Stimulated activated CD8-positive, alpha-beta memory T cell treated with anti-CD3 and anti-CD28 coated beads, Interleukin-7, amount 100 ng/mL, for 1 hour (primary cell): Measurements from ENCODE around the gene HVCN1.
"Not testable (repeated sequence)": the region's sequence is repeated elsewhere in the genome, so short reads cannot be mapped to it uniquely, and the experiment has no call there.

Experiments
- DNase-seq, 2 donors: peaks; one replicate each; pipeline ENCODE4 v3.0.0-alpha.2; 2020; ENCODE audit warnings: low read depth in 2 of 2

HVCN1 gene

GRCh38 chr12:110616471-110617115, 72.3 kb downstream of the HVCN1 start:
- no peak for DNase-seq

GRCh38 chr12:110615171-110615570, 73.7 kb downstream of the HVCN1 start:
- no peak for DNase-seq

DNA sequence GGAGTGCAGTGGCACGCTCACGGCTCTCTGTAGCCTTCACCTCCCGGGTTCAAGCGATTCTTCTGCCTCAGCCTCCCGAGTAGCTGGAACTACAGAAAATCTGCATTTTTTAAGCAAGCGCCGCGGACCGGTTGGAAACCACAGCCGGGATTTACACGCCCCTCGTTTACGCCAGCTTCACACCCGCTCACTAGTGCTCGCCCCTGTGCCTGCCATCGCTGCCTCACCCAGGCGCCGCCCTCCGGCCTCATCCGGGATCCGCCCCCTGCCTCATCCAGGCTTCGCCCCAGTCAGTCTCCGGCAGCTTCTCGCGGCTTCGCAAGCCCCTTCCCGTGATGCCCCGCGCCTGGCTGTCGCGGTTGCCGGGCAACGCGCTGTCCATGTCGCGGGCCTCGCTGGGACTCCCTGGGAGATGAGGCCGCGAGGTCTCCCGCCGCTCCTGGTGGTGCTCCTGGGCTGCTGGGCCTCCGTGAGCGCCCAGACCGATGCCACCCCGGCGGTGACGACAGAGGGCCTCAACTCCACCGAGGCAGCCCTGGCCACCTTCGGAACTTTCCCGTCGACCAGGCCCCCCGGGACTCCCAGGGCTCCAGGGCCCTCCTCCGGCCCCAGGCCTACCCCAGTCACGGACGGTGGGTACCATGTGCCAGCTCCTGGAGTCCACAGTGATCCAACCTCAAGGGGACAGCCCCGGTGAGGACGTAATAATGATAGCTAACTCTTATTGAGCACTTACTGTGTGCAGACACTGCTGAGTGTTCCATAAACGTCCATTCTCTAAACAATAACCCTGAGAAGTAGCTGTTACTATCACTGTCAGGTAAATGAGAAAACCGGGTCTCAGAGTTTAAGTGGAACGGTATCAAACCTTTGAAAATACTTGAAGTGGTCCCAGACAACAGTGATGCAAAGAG, 74.9 kb downstream of the HVCN1 start, which contains the start of gene TCTN1:
Gene TCTN1 (plus strand): TSS at position 359 of the 914 bp plus-strand sequence. CDS start 54 bp downstream, at position 413.
- peak; percentile 89 to 92 for DNase-seq

DNA sequence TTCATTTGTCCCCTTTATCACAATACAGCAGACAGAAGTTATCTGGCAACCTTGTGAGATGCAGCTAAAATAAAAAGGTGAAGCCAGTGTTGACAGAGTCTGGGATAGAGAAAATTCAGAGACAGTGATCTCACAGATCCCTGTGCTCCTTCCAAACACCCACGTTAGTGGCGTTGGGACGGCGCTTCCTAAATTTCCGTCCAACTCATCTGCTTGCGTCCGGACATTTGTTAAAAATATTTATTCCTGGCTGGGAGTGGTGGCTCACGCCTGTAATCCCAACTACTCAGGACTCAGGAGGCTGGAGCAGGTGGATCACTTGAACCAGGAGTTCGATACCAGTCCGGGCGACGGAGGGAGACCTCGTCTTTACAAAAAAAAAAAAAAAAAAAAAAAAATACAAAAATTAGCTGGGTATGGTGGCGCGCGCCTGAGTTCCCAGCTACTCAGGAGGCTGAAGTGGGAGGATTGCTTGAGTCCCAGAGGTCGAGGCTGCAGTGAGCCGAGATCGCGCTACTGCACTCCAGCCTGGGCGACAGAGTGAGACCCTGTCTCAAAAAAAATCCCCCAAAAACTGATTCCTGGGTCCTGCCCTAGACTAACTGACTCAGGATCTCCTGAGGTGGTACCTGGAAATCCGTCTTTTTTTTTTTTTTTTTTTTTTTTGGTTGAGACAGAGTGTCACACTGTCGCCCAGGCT, 75.7 kb downstream of the HVCN1 start:
- no peak for DNase-seq

- DNase-seq, result no peak
Observed at GRCh38 chr12:110606253-110606611, 82.7 kb downstream of the HVCN1 start.

DNA sequence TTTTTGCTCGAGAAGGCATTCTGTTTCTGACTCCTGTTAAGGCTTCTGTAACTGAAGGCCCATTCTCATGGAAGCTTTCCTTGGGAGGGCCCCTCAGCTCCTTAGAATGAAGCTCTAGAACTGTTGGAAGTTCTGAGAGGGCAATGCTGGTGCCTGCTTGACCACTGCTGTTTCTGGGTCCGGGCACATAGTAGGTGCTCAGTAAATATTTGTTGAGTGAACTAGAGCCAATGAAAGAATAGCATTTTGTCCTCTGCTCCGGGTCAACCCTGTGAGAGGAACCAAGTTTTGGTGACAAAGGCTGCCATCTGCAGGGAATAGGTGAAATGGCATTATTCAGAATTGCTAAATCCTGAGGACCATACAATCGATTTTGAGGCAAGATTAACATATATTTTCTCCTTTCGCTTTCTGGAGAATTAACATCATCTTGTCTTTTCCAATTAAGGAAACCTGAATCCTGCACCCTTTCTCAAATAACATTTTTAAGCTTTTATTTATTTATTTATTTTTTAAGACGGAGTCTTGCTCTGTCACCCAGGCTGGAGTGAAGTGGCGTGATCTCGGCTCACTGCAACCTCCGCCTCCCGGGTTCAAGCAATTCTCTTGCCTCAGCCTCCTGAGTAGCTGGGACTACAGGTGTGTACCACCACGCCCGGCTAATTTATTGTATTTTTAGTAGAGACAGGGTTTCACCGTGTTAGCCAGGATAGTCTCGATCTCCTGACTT, 86.7 kb downstream of the HVCN1 start:
- DNase-seq, result not testable (repeated sequence)

DNA sequence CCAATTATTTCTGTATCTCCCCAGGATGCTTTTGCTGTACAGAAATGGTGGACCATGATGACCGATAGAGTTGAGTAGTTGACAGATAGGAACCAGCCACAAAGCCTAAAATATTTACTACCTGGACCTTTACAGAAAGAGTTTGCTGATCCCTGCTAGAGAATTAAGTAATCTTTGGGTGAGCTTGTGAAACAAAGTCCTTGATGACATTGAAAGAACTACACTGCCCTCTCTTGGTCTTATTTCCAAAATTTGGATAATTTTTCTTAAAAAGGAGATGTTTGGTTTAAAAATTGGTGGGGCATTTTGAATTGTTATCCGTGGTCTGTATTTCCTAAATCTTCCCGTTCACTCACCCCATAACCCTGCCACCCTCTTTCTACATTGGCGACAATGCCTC, 88.7 kb downstream of the HVCN1 start:
- no peak for DNase-seq

DNA sequence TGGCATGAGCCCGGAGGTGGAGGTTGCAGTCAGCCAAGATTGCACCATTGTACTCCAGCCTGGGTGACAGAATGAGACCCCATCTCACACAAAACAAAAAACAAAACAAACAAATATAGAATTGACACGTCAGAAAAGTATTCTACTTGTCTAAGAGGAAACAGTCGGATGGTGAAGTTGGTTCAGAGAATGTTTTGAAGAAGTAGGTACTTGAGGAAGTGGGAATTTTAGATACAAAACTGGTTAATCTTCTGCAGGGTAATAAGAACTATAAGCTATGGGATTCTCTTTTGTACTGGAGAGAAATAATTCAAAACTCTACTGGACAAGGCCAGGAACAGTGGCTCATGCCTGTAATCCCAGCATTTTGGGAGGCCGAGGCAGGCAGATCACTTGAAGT, 89.6 kb downstream of the HVCN1 start:
- DNase-seq, result no peak
